BLaER1 (cell line): ENCODE measurements around the gene ICAM5.
"Not testable (repeated sequence)": the region's sequence is repeated elsewhere in the genome, so short reads cannot be mapped to it uniquely, and the experiment has no call there.

Experiments used
- H3K27ac ChIP-seq: shearing (Covaris generic); formaldehyde crosslinking; 2 replicates; pipeline ENCODE4 v1.8.1; 2022
- H3K27me3 ChIP-seq: shearing (Covaris generic); formaldehyde crosslinking; 2 replicates; pipeline ENCODE4 v1.8.1; 2022
- H3K36me3 ChIP-seq: shearing (Covaris generic); formaldehyde crosslinking; 2 replicates; pipeline ENCODE4 v1.8.1; 2022
- H3K4me1 ChIP-seq: shearing (Covaris generic); formaldehyde crosslinking; 2 replicates; pipeline ENCODE4 v1.8.1; 2022
- H3K4me2 ChIP-seq: shearing (Covaris generic); formaldehyde crosslinking; 2 replicates; pipeline ENCODE4 v1.8.1; 2022
- H3K4me3 ChIP-seq: shearing (Covaris generic); formaldehyde crosslinking; 2 replicates; pipeline ENCODE4 v1.8.1; 2022
- H3K9ac ChIP-seq: shearing (Covaris generic); formaldehyde crosslinking; 2 replicates; pipeline ENCODE4 v1.8.1; 2022
- H3K9me3 ChIP-seq: shearing (Covaris generic); formaldehyde crosslinking; 2 replicates; pipeline ENCODE4 v1.8.1; 2022
- H4K20me1 ChIP-seq: shearing (Covaris generic); formaldehyde crosslinking; 2 replicates; pipeline ENCODE4 v1.8.1; 2022
- Cebpa-rat ChIP-seq: shearing (Covaris generic); IDR thresholded peaks from 2 replicates; pipeline ENCODE4 v1.8.1; 2022

Gene ICAM5

DNA sequence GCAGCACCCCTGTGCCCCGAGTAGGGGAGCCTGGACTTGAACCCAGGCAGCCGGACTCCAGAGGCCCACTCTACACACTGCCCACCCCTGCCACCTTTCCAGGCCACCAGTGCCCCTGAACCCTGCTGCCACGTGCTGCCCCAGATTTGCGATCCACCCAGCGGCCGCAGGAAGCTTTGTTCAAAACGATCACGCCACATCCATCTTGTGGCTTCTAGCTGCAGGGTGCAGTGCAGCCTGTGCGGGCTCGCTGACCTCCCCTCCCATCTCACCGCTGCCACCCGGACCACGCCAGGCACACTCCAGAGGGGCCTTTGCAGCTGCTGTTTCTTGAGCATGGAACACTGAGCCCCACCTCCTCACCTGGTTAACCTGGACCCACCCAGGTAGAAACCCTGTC, 39.8 kb downstream of the ICAM5 start:
- Histone ChIP-seq H3K4me3 (no peak overlapping the region), H3K4me2 (no peak overlapping the region), H3K9me3 (no peaks in the 10 kb centered on the region), H3K27me3 (no peaks in the 10 kb centered on the region), H3K27ac (no peak overlapping the region), H3K36me3 (peaks cover 67% of the 10 kb centered on the region), H4K20me1 (peaks cover 84% of the 10 kb centered on the region), H3K4me1 (peaks cover 62% of the 10 kb centered on the region), H3K9ac (no peak overlapping the region)
- TF ChIP-seq Cebpa-rat: no peak

DNA sequence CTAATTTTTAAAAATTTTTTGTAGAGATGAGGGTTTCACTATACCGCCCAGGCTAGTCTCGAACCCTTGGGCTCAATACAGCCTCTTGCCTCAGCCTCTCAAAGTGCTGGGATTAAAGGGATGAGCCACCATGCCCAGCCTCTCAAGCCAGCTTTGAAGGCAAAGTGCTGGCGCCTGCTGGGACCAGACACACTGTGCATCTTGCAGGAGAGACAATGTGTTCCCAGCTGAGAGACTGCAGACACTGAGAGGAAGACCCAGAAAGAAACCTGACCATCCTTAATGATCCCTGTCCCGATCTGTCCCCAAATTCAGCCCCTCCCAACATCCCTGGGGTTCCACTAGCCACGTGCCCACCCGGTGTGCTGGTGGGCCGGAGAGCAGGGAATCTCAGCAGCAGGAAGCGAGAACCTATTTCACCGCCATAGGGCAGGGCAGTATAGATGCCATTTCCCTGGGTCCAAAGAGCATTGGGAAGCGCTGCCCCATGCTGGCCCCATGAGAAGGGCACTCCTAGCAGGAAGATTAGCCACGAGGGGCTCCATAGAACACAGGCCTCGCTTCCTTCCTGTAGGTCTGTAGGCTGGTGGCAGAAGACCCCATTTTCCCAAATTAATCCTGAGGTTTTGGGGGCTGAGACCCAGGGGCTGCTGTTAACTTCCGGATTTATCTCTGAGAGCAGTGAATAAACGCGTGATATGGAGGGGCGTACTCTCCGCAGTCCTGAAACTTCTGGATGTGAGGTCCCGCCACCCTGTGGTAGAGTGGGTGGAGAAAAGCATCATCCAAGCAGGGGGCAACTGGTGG, 42.6 kb downstream of the ICAM5 start:
- H3K9ac ChIP-seq: peak overlapping the region; percentile 96
- peak overlapping the region; percentile 99 for H3K27ac ChIP-seq

DNA sequence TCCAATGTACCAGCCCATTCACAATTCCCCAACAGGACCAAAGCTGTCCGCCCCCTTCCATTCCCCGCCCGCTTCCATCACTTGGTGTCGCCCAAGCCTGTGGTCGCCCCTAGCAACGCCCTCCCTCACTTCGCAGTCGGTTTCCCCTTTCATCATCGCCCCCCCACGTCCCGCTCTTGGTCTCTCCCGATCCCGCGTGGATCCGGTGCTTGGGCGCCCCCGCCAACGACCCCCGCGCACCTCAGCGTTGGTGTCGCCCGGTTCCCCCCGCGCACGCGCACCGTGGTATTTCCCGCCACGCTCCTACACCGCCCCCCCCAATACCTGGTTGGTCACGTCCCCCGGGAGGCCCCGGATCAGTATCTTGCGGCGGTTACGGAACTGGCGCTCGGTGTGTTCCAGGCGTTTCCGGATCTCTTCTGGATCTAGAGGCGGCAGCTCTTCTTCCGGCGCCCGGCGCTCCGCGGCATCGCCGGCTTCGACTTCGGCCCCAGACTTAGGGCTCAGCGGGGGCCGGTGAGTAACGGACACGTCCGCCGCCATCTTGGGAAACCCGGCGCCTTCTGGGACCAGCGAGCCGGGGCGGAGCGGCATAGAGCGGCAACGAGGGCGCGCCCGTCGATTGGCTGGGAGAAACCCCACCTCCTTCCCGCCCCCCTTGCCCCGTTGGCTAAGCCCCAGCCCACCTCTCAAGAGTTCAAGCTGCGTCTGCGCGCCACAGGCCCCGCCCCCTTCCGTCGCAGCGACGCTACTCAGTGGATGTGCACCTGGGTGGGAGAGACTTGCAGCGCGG, 43.4 kb downstream of the ICAM5 start, which contains the start of gene RAVER1:
RAVER1 (minus strand) TSS at position 565 of the 793 bp plus-strand sequence; CDS start at position 543, 22 bp downstream.
- peak within 1 kb of the TSS; percentile 96 for H3K9ac ChIP-seq
- H3K27me3 ChIP-seq: no peaks in the 10 kb centered on the region
- peaks cover 44% of the 10 kb centered on the region for H3K36me3 ChIP-seq
- peak within 1 kb of the TSS; percentile 93 for H3K4me2 ChIP-seq
- H3K4me1 ChIP-seq: peaks cover 32% of the 10 kb centered on the region
- TF ChIP-seq Cebpa-rat: no peak
- H3K9me3 ChIP-seq: no peaks in the 10 kb centered on the region
- peaks cover 48% of the 10 kb centered on the region for H4K20me1 ChIP-seq
- peak within 1 kb of the TSS; percentile 79 for H3K4me3 ChIP-seq
- H3K27ac ChIP-seq: peak within 1 kb of the TSS; percentile 99

More for the DNA sequence above, 42.6 kb downstream of the ICAM5 start:
- no peak for TF ChIP-seq Cebpa-rat
- Histone ChIP-seq H3K4me3 (peak overlapping the region; percentile 79), H3K4me1 (peaks cover 40% of the 10 kb centered on the region), H3K36me3 (peaks cover 52% of the 10 kb centered on the region), H3K4me2 (peak overlapping the region; percentile 93), H3K9me3 (no peaks in the 10 kb centered on the region), H4K20me1 (peaks cover 56% of the 10 kb centered on the region), H3K27me3 (no peaks in the 10 kb centered on the region)

DNA sequence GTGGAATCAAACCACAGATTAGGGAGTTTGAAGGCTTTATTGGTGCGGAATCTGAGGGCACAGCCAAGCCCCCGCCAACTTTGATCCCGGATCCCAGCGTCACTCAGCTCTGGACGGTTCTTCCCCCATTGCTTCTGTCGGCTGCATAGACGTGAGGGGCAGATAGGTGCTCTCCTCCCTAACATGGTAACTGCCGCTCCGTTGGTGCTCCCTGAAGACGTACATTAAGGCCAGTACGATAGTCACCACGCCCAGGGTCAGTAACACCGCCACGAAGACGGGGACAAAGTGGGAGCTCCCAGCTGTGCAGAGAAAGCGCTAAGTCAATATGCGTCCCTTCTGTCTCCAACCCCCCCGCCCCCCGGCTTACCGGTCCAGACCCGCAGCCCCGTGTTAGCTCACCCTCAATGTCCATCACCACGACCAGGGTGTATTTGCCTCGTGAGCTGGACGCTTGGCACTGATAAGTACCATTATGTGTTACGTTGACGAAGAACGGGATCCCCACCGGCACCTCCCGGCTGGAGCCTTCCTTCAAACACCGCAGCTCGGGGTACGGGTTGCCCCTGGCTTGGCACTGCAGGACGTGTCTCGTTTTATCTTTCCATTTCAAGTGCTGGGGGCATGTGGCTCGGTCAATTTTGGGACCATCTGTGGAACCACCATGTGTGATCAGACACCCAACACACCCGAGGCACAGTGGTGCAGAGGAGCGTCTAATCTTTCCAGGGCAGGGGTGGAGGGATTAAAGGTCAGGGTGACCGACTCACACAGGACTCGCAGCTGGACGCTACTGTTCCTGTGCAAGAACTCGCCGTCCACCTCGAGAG, 44.2 kb downstream of the ICAM5 start:
- Histone ChIP-seq H3K9me3 (no peaks in the 10 kb centered on the region), H3K36me3 (peaks cover 36% of the 10 kb centered on the region), H3K27me3 (no peaks in the 10 kb centered on the region), H3K9ac (peak overlapping the region; percentile 71), H3K4me2 (peak overlapping the region; percentile 86), H3K4me3 (peak overlapping the region; percentile 79), H3K4me1 (peaks cover 35% of the 10 kb centered on the region), H3K27ac (peak overlapping the region; percentile 73), H4K20me1 (peaks cover 40% of the 10 kb centered on the region)
- TF ChIP-seq Cebpa-rat: no peak

DNA sequence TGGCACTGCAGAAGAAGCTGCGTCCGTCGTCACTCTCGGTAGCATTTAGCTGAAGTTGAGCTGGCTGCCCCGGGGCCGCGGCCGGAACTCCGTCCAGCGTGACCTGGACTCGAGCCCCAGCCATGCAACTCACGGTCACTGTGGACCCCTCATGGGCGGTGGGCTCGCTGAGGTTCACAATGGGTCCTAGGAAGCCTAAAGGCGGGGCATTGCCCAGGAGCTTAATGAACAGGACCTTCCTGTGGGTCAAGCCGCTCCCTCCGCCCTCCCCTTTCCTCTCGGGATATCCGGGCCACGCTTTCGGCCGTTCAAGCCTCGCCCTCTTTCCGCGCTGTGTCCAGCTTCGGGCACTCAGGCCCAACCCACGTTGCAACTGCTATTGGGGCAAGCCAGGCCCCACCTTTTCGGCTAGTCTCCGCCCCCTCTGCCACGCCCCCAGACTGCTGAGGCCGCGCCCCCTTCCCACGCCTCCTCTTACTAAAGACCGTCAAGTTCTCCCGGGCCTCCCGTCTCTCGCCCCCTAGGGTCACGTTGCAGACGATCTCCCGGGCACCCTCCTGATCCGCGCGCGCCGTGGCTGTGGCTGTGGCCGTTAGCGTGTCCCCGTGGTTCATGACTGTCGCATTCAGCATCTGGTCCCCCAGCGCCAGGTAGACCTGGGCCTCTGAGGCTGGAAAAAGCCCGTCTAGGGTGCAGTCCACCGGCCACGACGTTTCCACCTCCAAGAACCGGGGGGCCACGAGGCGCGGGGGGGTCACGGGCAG, 45.0 kb downstream of the ICAM5 start:
- H3K4me3 ChIP-seq: no peak overlapping the region; the same call in 1 of the 2 replicates
- H3K27ac ChIP-seq: no peak overlapping the region

DNA sequence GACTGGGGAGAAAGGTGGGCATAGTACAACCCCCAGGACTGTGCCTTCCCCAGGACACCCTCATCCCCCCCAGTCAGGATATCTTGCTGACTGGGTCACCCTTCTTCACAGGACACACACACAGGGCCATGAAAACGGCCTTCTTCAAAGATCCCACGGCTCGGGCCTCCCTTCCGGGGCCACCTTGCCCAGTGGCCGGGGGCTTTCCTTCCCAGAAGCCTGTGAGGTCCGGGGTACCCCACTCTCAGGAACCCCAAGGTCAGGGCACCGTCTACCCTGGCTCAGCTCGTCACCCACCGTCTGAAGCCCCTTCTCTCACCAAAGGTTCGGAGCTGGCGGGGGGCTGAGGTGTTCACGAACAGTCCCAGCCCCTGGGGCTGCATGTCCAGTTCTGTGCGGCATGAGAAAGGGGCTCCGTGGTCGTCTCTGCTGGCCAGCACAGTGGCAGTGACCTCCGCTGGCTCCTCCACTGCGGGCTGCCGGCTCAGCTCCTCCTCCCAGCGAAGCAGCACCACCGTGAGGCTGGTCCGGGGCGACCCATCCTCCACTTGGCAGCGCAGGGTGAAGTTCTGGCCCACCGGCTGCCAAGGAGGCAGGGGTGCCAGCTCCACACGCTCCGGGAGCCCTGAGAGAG, 45.7 kb downstream of the ICAM5 start:
- Histone ChIP-seq H3K27ac (0 out of 2 replicates have a peak overlapping the region, but pooled peaks have one; percentile 9), H3K9ac (no peak overlapping the region), H3K4me2 (no peak overlapping the region), H3K9me3 (no peaks in the 10 kb centered on the region), H4K20me1 (peaks cover 25% of the 10 kb centered on the region), H3K4me3 (no peak overlapping the region), H3K36me3 (peaks cover 21% of the 10 kb centered on the region), H3K27me3 (no peaks in the 10 kb centered on the region), H3K4me1 (peaks cover 50% of the 10 kb centered on the region)
- TF ChIP-seq Cebpa-rat: no peak

More for the DNA sequence above, 45.0 kb downstream of the ICAM5 start:
- Histone ChIP-seq H4K20me1 (peaks cover 32% of the 10 kb centered on the region), H3K4me2 (peak overlapping the region; percentile 86), H3K4me1 (peaks cover 43% of the 10 kb centered on the region), H3K9ac (no peak overlapping the region), H3K36me3 (peaks cover 28% of the 10 kb centered on the region), H3K9me3 (no peaks in the 10 kb centered on the region), H3K27me3 (no peaks in the 10 kb centered on the region)
- TF ChIP-seq Cebpa-rat: no peak

DNA sequence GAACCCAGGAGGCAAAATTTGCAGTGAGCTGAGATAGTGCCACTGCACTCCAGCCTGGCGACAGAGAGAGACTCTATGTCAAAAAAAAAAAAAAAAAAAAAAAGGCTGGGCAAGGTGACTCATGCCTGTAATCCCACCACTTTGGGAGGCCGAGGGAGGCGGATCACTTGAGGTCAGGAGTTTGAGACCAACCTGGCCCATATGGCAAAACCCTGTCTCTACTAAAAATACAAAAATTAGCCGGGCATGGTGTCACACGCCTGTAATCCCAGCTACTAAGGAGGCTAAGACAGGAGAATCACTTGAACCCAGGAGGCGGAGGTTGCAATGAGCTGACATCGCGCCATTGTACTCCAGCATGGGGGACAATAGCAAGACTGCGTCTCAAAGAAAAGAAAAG, 47.0 kb downstream of the ICAM5 start:
- H3K4me2 ChIP-seq, H3K9ac ChIP-seq, H3K27me3 ChIP-seq, H3K9me3 ChIP-seq, H3K4me3 ChIP-seq, H3K27ac ChIP-seq: not testable (repeated sequence)
- Histone ChIP-seq H3K36me3 (peaks cover 12% of the 10 kb centered on the region), H4K20me1 (peaks cover 12% of the 10 kb centered on the region), H3K4me1 (peaks cover 50% of the 10 kb centered on the region)

DNA sequence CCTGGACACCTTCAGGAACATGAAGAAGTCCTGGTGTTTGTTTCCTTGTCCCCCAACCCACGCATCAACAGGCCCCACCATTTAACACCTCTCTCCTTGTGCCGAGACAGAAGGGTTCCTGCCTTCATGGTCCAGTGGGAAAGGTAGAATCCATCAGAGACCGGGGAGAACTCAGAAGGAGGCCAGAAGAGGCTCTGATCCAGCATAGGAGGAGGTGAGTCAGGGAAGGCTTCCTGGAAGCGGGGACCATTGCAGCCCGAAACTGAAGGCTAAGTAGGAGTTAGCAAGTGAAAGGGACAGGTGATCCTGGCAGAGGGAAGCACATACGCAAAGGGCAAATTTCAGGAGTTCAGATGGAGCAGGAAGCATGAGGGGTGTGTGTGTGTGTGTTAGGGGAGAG, 49.2 kb downstream of the ICAM5 start:
- H3K27me3 ChIP-seq: no peaks in the 10 kb centered on the region
- H4K20me1 ChIP-seq: no peaks in the 10 kb centered on the region
- peak overlapping the region; percentile 66 for H3K4me2 ChIP-seq
- peak overlapping the region; percentile 74 for H3K27ac ChIP-seq
- H3K4me3 ChIP-seq: peak overlapping the region; percentile 53
- H3K36me3 ChIP-seq: peaks cover 6% of the 10 kb centered on the region; the same call in 1 of the 2 replicates
- no peaks in the 10 kb centered on the region for H3K9me3 ChIP-seq
- peak overlapping the region; percentile 28; the same call in 1 of the 2 replicates for H3K9ac ChIP-seq
- H3K4me1 ChIP-seq: peaks cover 38% of the 10 kb centered on the region
- TF ChIP-seq Cebpa-rat: no peak
